ENCODE data around the gene TFDP1. TPM values are rescaled to one million over a fixed set of nuclear protein-coding genes. Genes with fewer than 3 reads are reported as not detected.

The TFDP1 gene
- total RNA-seq, 1 donor: 102 TPM

DNA sequence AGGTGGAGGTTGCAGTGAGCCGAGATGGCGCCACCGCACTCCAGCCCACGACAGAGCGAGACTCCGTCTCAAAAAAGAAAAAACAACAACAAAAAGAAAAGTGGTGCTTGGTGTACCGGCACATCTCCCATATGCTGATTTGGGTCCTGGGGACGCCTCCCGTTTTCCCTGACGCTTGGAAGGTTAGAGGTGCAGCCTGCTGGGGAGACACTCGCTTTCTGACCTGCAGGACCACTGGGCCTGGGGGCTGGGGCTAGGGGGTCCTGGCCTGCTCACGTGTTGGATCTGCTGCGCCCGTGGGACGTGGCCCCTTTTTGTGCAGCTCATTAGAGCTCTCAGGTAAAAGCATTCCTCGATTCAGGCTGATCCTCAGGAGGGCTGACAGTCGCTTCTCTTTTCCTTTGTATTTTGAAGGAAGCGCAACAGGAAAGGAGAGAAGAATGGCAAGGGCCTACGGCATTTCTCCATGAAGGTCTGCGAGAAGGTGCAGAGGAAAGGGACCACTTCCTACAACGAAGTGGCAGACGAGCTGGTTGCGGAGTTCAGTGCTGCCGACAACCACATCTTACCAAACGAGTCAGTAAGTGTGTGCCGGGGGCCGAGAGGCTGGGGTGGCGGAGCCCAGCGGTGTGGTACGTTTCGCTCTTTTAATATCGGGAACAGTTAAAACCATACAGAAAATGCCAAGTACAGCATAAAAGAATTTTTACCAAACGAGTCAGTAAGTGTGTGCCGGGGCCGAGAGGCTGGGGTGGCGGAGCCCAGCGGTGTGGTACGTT is 48.3 kb downstream of the TFDP1 start:
- TF ChIP-seq, protein P1, sequence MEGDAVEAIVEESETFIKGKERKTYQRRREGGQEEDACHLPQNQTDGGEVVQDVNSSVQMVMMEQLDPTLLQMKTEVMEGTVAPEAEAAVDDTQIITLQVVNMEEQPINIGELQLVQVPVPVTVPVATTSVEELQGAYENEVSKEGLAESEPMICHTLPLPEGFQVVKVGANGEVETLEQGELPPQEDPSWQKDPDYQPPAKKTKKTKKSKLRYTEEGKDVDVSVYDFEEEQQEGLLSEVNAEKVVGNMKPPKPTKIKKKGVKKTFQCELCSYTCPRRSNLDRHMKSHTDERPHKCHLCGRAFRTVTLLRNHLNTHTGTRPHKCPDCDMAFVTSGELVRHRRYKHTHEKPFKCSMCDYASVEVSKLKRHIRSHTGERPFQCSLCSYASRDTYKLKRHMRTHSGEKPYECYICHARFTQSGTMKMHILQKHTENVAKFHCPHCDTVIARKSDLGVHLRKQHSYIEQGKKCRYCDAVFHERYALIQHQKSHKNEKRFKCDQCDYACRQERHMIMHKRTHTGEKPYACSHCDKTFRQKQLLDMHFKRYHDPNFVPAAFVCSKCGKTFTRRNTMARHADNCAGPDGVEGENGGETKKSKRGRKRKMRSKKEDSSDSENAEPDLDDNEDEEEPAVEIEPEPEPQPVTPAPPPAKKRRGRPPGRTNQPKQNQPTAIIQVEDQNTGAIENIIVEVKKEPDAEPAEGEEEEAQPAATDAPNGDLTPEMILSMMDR (IDR thresholded peaks at IDR 0.05; ENCODE audit: insufficient read depth, low read length): no peak
- no peak for DNase-seq (ENCODE audit: low read depth)
- H3K4me3 ChIP-seq (ENCODE audit: low read depth, low read length): no peak overlapping the region

DNA sequence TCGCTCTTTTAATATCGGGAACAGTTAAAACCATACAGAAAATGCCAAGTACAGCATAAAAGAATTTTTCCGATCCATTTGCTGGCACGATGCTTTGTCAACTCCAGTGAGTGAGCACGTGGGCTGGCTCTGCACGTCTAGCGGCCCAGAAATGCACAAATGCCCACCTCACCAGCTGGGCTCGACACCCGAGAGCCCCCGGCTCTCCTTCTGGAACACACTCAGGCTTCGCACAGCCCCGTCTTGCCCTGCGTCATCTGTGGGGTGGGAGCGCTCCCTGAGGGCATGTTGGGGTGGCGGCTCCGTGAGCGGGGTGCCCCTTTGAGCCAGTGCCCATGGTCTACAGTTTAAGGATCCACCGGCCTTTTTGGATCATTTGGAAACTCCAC is 48.9 kb downstream of the TFDP1 start:
- no peak for DNase-seq (ENCODE audit: low read depth)
- TF ChIP-seq, protein P1 (IDR thresholded peaks at IDR 0.05; ENCODE audit: insufficient read depth, low read length): no peak
- H3K4me3 ChIP-seq (ENCODE audit: low read depth, low read length): no peak overlapping the region

DNA sequence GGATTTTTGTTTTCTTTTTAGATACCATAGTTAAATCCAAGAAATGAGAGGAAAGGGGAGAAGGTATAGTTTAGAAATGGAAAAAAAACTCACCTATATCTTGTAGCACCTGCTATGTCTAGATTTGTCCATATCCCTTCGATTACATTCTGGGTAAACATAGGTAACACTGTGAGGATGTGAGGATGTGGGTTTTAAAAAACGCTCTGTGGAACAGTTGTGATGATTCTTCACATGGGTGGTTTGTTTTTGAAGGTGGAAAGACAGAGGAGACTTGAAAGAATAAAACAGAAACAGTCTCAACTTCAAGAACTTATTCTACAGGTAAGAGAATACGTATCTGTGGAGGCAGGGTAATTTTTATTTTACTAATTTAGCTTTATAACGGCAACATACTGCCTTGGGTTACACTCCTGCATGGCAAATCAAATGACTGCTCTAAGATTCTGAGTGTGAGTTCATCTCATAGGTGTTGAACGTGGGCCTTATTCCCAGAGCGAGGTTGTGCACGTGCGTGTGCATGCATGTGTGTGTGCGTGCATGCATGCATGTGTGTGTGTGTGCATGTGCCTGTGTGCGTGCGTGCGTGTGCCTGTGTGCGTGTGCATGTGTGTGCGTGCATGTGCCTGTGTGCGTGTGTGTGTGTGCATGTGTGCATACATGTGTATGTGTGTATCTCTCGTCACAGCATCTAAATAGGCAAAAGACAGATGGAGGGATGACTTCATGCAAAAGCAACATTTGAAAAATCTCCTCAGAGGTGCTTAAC is 49.9 kb downstream of the TFDP1 start:
- no peak for DNase-seq (ENCODE audit: low read depth)
- TF ChIP-seq, protein P1 (IDR thresholded peaks at IDR 0.05; ENCODE audit: insufficient read depth, low read length): no peak
- H3K4me3 ChIP-seq (ENCODE audit: low read depth, low read length): no peak overlapping the region

DNA sequence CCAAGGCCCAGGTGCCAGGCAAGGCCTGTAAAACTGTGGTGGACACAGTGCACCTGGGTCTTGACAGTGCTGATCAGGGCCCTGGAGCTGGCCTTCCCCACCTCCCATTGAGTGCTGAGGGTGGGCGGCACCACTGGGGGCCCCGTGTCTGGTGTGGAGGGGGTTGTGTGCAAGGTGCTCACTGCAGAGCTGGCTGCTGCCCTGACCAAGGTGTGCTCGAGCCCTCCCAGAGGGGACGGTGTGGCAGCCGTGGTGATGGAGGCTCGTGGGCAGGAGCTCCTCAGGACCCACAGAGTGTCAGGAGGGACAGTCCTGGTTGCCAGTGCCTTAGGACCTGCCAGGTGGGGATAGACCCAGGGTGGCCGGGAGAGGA is 50.5 kb downstream of the TFDP1 start:
- DNase-seq (ENCODE audit: low read depth): no peak
- H3K4me3 ChIP-seq (ENCODE audit: low read depth, low read length): no peak overlapping the region
- TF ChIP-seq, protein P1 (IDR thresholded peaks at IDR 0.05; ENCODE audit: insufficient read depth, low read length): no peak

DNA sequence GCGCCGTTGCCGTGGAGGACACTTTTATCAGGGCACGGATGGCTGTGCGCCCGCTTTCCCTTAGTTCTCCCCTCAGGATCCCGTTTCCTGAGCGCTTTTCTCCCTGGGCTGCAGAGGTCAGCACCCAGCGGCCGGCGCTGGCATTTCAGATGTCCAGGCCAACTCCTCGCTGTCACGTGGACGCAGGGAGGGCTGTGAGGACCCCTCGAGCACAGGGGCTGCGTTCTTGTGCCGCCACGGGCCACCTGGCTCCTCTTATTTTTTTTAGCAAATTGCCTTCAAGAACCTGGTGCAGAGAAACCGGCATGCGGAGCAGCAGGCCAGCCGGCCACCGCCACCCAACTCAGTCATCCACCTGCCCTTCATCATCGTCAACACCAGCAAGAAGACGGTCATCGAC is 51.2 kb downstream of the TFDP1 start:
- H3K4me3 ChIP-seq (ENCODE audit: low read depth, low read length): no peak overlapping the region
- no peak for DNase-seq (ENCODE audit: low read depth)
- TF ChIP-seq, protein P1 (IDR thresholded peaks at IDR 0.05; ENCODE audit: insufficient read depth, low read length): no peak

DNA sequence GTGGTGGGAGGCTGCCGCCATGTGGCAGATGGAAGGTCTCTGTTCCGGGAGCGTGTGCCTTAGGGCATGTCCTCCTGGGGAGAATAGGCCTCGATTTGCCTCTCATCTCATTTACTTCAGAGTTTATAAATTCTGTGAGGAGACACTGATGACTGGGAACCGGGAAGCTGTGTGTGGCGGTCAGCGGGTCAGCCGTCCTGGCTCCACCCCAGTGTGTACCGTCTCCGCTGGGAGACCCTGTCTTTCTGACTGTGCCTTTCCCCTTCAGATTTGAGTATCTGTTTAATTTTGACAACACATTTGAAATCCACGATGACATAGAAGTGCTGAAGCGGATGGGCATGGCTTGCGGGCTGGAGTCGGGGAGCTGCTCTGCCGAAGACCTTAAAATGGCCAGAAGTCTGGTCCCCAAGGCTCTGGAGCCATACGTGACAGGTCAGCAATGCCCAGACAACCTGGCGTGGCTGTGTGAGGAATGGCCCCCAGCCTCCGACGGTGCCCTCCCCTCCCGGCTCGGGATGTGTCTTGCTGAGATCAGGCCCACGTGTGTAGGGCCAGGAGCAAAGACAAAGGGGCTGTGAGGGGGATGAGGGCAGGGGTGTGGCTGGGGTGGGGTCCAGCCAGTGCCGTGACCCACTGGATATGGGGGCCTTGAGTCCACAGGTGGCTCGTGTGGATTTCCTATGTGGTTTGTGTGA is 51.9 kb downstream of the TFDP1 start:
- TF ChIP-seq, protein P1 (IDR thresholded peaks at IDR 0.05; ENCODE audit: insufficient read depth, low read length): no peak
- DNase-seq (ENCODE audit: low read depth): no peak
- no peak overlapping the region for H3K4me3 ChIP-seq (ENCODE audit: low read depth, low read length)

Measured in fibroblast of the aortic adventitia (primary cell).